ENCODE data around the gene PIGU. TPM values are rescaled to one million over a fixed set of nuclear protein-coding genes. Genes with fewer than 3 reads are reported as not detected.

The PIGU gene
- total RNA-seq, 1 experiment from 2014 or later, result 32.8 TPM

DNA sequence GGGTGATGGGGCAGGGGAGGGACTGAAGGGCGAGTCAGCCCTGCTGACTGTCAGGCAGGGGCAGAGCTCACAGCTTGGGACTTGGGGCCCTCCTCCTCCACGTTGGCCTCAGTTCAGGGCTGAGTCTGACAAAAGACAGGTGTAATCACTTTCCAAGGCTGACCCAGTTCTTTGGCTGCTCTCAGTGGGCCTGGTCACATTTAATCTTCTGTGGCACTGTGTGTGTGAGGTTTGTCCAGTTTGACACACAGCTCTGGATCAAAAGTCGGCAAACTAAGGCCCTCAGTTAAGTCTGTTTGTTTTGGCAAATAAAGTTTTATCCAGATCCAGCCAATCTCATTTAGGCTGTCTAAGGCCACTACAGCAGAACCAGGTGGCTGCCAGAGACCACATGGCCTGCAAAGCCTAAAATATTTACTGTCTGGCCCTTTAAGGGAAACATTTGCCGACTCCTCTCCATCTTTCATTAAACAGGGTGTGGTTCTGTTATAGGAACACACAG is 123.5 kb downstream of the PIGU start:
- no peak overlapping the region for H3K9ac ChIP-seq (ENCODE audit: extremely low read depth, insufficient read length, low read length)
- WGBS (ENCODE audit: extremely low coverage, insufficient read length, low lambda C conversion rate), result no CpG with 5 or more reads among the region's 4 CpGs
- no peak overlapping the region for H2BK5ac ChIP-seq (ENCODE audit: insufficient read length, low read length)
- H3K4me2 ChIP-seq (ENCODE audit: insufficient read depth, insufficient read length, low read length), result no peak overlapping the region
- no peak overlapping the region for H2BK20ac ChIP-seq (ENCODE audit: low read depth, low read length, poor library complexity, severe bottlenecking)
- Mint-ChIP-seq H3K9me3 (no peaks in the 10 kb centered on the region), H3K36me3 (ENCODE audit: insufficient read depth in 1 of 3, low read depth in 3 of 3) (no peaks in the 10 kb centered on the region; a peak in 1 of 7 replicates), H3K27ac (no peak overlapping the region), H3K27me3 (ENCODE audit: low read depth) (peaks cover 5% of the 10 kb centered on the region), H3K4me1 (peaks cover 14 to 15% of the 10 kb centered on the region in 2 experiments), H3K4me3 (no peak overlapping the region)
- no peaks in the 10 kb centered on the region for H3K79me1 ChIP-seq (ENCODE audit: insufficient read depth, low read depth, low read length, poor library complexity, severe bottlenecking)
- no peak for TF ChIP-seq CTCF (conservative IDR thresholded peaks at IDR 0.05)
- no peaks in the 10 kb centered on the region for H3K79me2 ChIP-seq (ENCODE audit: insufficient read depth, low read length)
- H3K14ac ChIP-seq (ENCODE audit: insufficient read depth, low read length), result no peak overlapping the region
- H3K18ac ChIP-seq (ENCODE audit: insufficient read length, low read depth, low read length), result no peak overlapping the region
- H4K8ac ChIP-seq (replicated peaks; ENCODE audit: insufficient read length, low read depth, low read length), result no peak overlapping the region
- no peak overlapping the region for H3K4ac ChIP-seq (ENCODE audit: low read depth, low read length)
- no peak overlapping the region for H2BK12ac ChIP-seq (ENCODE audit: insufficient read length, low read depth, low read length)
- no peaks in the 10 kb centered on the region for H3K27me3 ChIP-seq (ENCODE audit: insufficient read depth, low read length)
- no peak overlapping the region for H4K5ac ChIP-seq (ENCODE audit: insufficient read length, low read depth, low read length)
- no peak overlapping the region for H2BK15ac ChIP-seq (ENCODE audit: low read depth, low read length)
- H4K20me1 ChIP-seq (ENCODE audit: control insufficient read depth, insufficient read depth, insufficient read length), result no peaks in the 10 kb centered on the region
- H2AK5ac ChIP-seq (ENCODE audit: insufficient read length, low read length), result no peak overlapping the region
- H3K9me3 ChIP-seq (ENCODE audit: control insufficient read depth, low read depth, low read length), result no peaks in the 10 kb centered on the region
- peaks cover 4% of the 10 kb centered on the region for H3K23me2 ChIP-seq (ENCODE audit: insufficient read length, low read depth, low read length, poor library complexity, severe bottlenecking)
- no peak overlapping the region for H3T11ph ChIP-seq (ENCODE audit: low read length)
- H2BK120ac ChIP-seq (ENCODE audit: low read depth, low read length, poor library complexity, severe bottlenecking), result no peak overlapping the region
- no peak overlapping the region for H3K56ac ChIP-seq (ENCODE audit: insufficient read length, low read depth, low read length)
- H2AFZ ChIP-seq (ENCODE audit: low read length), result no peak overlapping the region
- no peak overlapping the region for H3K27ac ChIP-seq (ENCODE audit: insufficient read length, low read depth, low read length)
- H4K91ac ChIP-seq (ENCODE audit: insufficient read length, low read depth, low read length), result no peak overlapping the region
- no peak for DNase-seq
- H3K4me1 ChIP-seq (ENCODE audit: insufficient read depth, low read length), result peaks cover 2% of the 10 kb centered on the region; the same call in 1 of the 2 replicates
- no peak overlapping the region for H3K23ac ChIP-seq (ENCODE audit: insufficient read length, low read depth, low read length)
